Fibroblast of the aortic adventitia (primary cell): ENCODE data around the gene PHACTR3. TPM values are rescaled to one million over a fixed set of nuclear protein-coding genes. Genes with fewer than 3 reads are reported as not detected.

Experiments
- DNase-seq: peaks from one replicate; pipeline ENCODE4 v3.0.0-alpha.2; 2010; ENCODE audit warnings: low read depth
- H3K4me3 ChIP-seq: 2 replicates; pipeline ENCODE4 v1.5.1; 2011; ENCODE audit warnings: low read depth, mild to moderate bottlenecking, control low read depth, low read length, moderate library complexity
- CTCF ChIP-seq: IDR thresholded peaks from 2 replicates; pipeline ENCODE4 v1.5.1; 2011; ENCODE audit warnings: mild to moderate bottlenecking, low read length, control low read depth, inconsistent platforms; ENCODE audit not compliant: insufficient read depth
- total RNA-seq: library from RNA; depleted of rRNA; stranded (reverse); fragments of >200 nt; gene quantifications from 2 replicates; pipeline ENCODE4 v1.2.3, GENCODE V29; 2012; ENCODE audit warnings: low replicate concordance

Gene PHACTR3
- total RNA-seq, 1 donor = not detected

GRCh38 chr20:59767656-59768055 is 163.3 kb downstream of the PHACTR3 start:
- no peak overlapping the region for H3K4me3 ChIP-seq
- no peak for TF ChIP-seq CTCF
- DNase-seq = no peak

GRCh38 chr20:59770270-59770669 is 165.9 kb downstream of the PHACTR3 start:
- no peak for TF ChIP-seq CTCF
- no peak overlapping the region for H3K4me3 ChIP-seq
- no peak for DNase-seq

- no peak for TF ChIP-seq CTCF
- no peak overlapping the region for H3K4me3 ChIP-seq
- no peak for DNase-seq
Observed at GRCh38 chr20:59770851-59771250, 166.5 kb downstream of the PHACTR3 start.

- DNase-seq = no peak
- TF ChIP-seq CTCF = no peak
- H3K4me3 ChIP-seq = no peak overlapping the region
Observed at GRCh38 chr20:59771506-59772372, 167.4 kb downstream of the PHACTR3 start.

- TF ChIP-seq CTCF = no peak
- DNase-seq = no peak
- H3K4me3 ChIP-seq = no peak overlapping the region
Observed at GRCh38 chr20:59772373-59772705, 168.0 kb downstream of the PHACTR3 start.

GRCh38 chr20:59772931-59773913 is 168.9 kb downstream of the PHACTR3 start:
- no peak for DNase-seq
- no peak for TF ChIP-seq CTCF
- no peak overlapping the region for H3K4me3 ChIP-seq
